KOPT-K1 (cell line): Measurements from ENCODE around the gene RASAL2.

Source experiments
- H3K27ac ChIP-seq: fragments of 200-600 bp; sonication (generic); 2 replicates; pipeline ENCODE4 v1.5.1; 2016; ENCODE audit warnings: antibody characterized with exemption, mild to moderate bottlenecking, low read depth, low read length; ENCODE audit not compliant: poor library complexity, severe bottlenecking
- H3K36me3 ChIP-seq: fragments of 200-600 bp; sonication (generic); 2 replicates; pipeline ENCODE4 v1.5.1; 2017; ENCODE audit warnings: antibody characterized with exemption, mild to moderate bottlenecking, low read length, moderate library complexity; ENCODE audit not compliant: insufficient read depth
- H3K9me3 ChIP-seq: fragments of 200-600 bp; sonication (generic); 2 replicates; pipeline ENCODE4 v1.5.1; 2017; ENCODE audit warnings: antibody characterized with exemption, low read length, mild to moderate bottlenecking; ENCODE audit not compliant: insufficient read depth, poor library complexity, severe bottlenecking

RASAL2 gene

DNA sequence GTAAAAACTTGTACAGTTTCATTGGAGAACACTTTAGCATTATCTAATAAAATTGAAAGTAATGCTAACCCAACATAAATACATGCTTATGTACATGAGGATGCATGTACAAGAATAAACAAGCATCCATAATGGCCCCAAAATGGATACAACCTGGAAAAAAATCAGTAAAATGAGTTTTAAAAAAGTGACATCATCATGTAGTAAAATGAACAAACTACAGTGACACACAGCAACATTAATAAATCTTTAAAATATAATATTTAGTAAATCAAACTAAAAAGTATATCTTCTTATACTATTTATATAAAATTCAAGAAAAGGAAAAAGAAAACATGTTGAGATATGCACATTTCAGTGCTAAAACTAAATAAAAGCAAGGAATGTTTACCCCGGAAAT is 262.4 kb downstream of the RASAL2 start:
- no peak overlapping the region for H3K27ac ChIP-seq
- H3K9me3 ChIP-seq, result no peaks in the 10 kb centered on the region
- no peaks in the 10 kb centered on the region for H3K36me3 ChIP-seq

- Histone ChIP-seq H3K27ac (no peak overlapping the region), H3K36me3 (no peaks in the 10 kb centered on the region), H3K9me3 (no peaks in the 10 kb centered on the region)
Measured at GRCh38 chr1:178358456-178358855, 264.6 kb downstream of the RASAL2 start.

DNA sequence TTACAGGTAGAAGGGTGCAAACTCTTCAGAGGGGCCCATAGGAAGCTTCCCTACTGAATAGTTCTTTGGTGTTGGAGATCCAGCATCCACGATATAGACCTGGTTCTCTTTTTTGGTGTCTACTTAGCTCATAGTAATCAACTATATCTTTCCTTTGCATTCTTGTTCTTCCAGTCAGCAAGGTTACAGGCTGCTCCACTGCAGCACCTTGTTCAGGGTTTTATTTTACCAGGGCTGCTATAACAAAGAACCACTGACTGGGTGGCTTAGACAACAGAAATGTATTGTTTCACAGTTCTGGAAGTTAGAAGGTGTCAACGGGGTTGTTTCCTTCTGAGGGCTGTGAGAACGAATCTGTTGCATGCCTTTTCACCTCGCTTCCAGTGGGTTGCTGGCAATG is 266.5 kb downstream of the RASAL2 start:
- no peaks in the 10 kb centered on the region for H3K36me3 ChIP-seq
- no peaks in the 10 kb centered on the region for H3K9me3 ChIP-seq
- H3K27ac ChIP-seq, result no peak overlapping the region

- H3K36me3 ChIP-seq, result no peaks in the 10 kb centered on the region
- H3K27ac ChIP-seq, result no peak overlapping the region
- no peaks in the 10 kb centered on the region for H3K9me3 ChIP-seq
Measured at GRCh38 chr1:178361847-178362246, 267.9 kb downstream of the RASAL2 start.

DNA sequence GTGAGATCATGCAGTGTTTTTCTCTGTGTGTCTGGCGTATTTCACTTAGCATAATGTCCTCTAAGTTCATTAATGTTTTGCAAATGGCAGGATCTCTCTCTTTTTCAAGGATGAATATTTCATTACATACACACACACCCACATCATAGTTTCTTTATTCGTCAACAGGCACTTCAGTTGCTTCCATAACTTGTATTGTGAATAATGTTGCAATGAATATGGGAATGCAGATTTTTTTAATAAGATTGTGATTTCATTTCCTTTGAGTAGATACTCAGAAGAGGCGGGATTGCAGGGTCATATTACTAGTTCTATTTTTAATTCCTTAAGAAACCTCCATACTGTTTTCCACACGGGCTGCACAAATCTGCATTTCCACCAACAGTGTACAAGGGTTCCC is 268.8 kb downstream of the RASAL2 start:
- Histone ChIP-seq H3K27ac (no peak overlapping the region), H3K36me3 (no peaks in the 10 kb centered on the region), H3K9me3 (no peaks in the 10 kb centered on the region)

GRCh38 chr1:178364782-178365181 is 270.9 kb downstream of the RASAL2 start:
- Histone ChIP-seq H3K9me3 (no peaks in the 10 kb centered on the region), H3K27ac (no peak overlapping the region), H3K36me3 (no peaks in the 10 kb centered on the region)

DNA sequence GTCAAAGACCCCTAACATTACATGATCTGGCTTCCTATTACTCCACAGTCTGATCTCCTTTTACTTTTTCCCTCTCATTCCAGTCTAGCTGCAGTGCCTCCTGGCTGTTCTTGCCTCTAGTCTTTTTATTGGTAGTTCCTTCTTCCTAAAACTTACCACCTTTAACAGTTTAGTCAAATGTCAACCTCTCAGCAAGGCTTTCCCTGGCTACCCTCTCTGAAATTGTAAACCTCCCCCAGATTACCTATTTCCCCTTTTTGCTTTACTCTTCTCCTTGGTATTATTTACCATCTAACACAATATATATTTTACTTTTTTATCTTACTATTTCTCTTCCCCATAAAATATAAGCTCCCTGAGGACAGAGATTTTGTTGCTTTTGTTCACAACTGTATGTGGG is 273.2 kb downstream of the RASAL2 start:
- no peaks in the 10 kb centered on the region for H3K36me3 ChIP-seq
- H3K9me3 ChIP-seq, result no peaks in the 10 kb centered on the region
- H3K27ac ChIP-seq, result no peak overlapping the region

- no peaks in the 10 kb centered on the region for H3K9me3 ChIP-seq
- H3K27ac ChIP-seq, result no peak overlapping the region
- H3K36me3 ChIP-seq, result no peaks in the 10 kb centered on the region
Measured at GRCh38 chr1:178368208-178368607, 274.3 kb downstream of the RASAL2 start.

DNA sequence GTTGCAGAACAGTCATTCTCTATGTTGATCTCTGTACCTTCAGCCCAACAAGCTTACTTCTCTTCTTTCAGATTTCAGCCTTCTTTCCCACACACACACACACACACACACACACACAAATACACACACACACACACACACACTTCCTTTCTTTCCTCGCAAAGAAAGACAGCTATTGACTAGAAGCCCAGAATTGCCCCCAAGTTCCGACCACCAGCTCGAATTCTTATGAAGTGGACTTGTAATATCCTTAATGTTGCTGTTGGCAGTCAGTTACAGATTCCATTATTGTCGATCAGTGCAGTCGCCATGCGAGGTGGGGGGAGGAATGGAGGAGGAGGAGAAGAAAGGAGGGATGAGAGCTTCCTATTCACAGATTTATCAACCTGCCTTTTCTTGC is 277.3 kb downstream of the RASAL2 start:
- Histone ChIP-seq H3K36me3 (no peaks in the 10 kb centered on the region), H3K27ac (no peak overlapping the region), H3K9me3 (no peaks in the 10 kb centered on the region)

- H3K36me3 ChIP-seq, result no peaks in the 10 kb centered on the region
- no peaks in the 10 kb centered on the region for H3K9me3 ChIP-seq
- no peak overlapping the region for H3K27ac ChIP-seq
Measured at GRCh38 chr1:178371933-178372388, 278.1 kb downstream of the RASAL2 start.

- Histone ChIP-seq H3K9me3 (no peaks in the 10 kb centered on the region), H3K27ac (no peak overlapping the region), H3K36me3 (no peaks in the 10 kb centered on the region)
Measured at GRCh38 chr1:178374016-178374415, 280.1 kb downstream of the RASAL2 start.

GRCh38 chr1:178376008-178376407 is 282.1 kb downstream of the RASAL2 start:
- no peaks in the 10 kb centered on the region for H3K9me3 ChIP-seq
- no peak overlapping the region for H3K27ac ChIP-seq
- no peaks in the 10 kb centered on the region for H3K36me3 ChIP-seq

- Histone ChIP-seq H3K36me3 (no peaks in the 10 kb centered on the region), H3K9me3 (no peaks in the 10 kb centered on the region), H3K27ac (no peak overlapping the region)
Measured at GRCh38 chr1:178379807-178380206, 285.9 kb downstream of the RASAL2 start.

DNA sequence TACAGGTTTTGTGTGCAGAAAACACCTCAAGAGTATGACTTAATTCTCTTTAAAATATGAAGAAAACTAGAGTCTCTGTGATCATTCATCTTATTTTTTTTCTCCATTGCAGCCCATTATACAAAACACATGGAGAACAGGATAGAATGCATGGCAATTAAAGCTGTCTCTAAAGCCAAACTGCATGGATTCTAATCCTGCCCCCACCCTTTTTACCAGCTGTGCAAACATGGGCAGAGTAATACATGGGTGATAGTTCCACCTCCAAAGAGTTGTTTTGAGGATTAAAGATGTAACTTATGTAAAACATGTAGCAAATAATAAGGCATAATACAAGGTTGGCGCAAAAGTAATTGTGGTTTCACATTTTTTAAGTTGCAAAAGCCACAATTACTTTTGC is 288.5 kb downstream of the RASAL2 start:
- Histone ChIP-seq H3K9me3 (no peaks in the 10 kb centered on the region), H3K36me3 (no peaks in the 10 kb centered on the region), H3K27ac (no peak overlapping the region)

DNA sequence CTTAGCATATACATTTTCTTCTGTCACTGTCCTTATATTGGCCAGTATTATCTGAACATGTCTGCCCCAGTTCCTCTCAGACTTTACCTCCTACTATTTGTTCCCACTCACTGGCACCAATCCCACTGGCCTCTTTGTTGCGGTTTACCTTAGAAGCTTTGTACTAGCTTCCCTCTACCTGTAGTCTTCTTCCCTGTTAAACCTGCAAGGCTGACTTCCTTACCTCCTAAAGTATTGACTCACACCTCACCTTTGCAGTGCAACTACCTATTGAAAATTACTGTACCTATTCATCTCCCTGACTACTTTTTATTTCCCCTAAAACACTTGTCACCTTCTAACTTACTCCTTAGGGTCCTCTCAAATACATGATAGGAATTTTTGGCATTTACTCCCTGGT is 291.8 kb downstream of the RASAL2 start:
- H3K36me3 ChIP-seq, result no peaks in the 10 kb centered on the region
- H3K27ac ChIP-seq, result no peak overlapping the region

DNA sequence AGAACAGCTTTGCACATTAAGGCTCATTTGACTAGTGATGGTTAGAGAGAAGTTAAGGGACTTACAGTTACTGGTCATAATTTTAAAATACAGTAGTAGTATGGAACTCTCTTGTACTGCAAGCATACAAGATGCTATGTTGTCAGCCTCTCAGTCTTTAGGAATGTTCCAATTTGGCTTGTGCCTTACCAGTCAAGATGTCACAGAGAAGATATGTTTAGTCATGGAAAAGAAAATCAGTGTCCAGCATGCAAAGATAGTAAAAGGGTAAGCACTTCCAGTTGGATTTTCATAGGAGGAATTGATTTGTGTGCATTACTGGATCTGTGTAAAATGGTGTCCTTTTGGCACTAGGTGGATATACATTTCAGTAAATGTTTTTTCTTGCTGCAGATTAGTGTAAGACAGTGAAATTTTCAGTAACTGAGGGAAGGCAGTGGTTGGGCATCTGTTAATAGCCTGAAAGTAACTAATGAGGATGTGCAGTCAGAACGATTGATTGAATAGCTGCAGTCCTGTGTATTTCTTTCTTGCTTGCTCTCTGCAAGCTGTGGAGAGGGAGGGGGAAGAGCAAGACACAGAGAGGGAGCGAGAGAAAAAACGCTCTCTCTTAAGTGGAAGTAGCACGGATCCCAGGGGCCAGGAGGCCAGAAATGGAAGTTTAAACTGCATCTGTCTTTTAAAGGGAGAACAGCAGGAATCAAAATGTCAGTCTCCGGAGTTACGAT is 294.7 kb downstream of the RASAL2 start:
- Histone ChIP-seq H3K27ac (no peak overlapping the region), H3K36me3 (no peaks in the 10 kb centered on the region), H3K9me3 (no peaks in the 10 kb centered on the region)

More for the DNA sequence above, 291.8 kb downstream of the RASAL2 start:
- no peaks in the 10 kb centered on the region for H3K9me3 ChIP-seq
